HG03442 (cell line): ENCODE data around the gene RGS2.
A peak's percentile ranks its signal among the peaks of the same experiment; 100 is the strongest.

Experiments
- ATAC-seq: cut with Tn5 transposase; IDR thresholded peaks from one replicate; pipeline ENCODE4 v1.9.1; 2021; ENCODE audit warnings: mild to moderate bottlenecking, moderate library complexity; ENCODE audit not compliant: unreplicated experiment

The RGS2 gene

GRCh38 chr1:192795916-192796618 lies 12.8 kb upstream of the RGS2 start:
- ATAC-seq: no peak

- no peak for ATAC-seq
These were observed 11.7 kb upstream of the RGS2 start for GRCh38 chr1:192797143-192797542.

DNA sequence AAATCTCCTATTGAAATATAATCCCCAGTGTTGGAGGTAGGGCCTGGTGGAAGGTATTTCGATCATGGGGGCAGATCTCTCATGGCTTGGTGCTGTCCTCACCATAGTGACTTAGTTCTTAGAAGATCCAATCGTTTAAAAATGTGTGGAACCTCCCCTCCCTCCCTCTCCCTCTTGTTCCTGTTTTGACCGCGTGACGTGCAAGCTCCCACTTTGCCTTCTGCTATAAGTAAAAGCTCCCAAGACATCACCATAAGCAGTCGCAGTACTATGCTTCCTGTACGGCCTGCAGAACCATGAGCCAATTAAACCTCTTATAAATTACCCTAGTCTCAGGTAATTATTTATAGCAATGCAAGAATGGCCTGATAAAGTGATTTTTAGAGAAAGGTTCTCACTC lies 10.9 kb upstream of the RGS2 start:
- no peak for ATAC-seq

- no peak for ATAC-seq
These were observed 7.4 kb upstream of the RGS2 start for GRCh38 chr1:192801451-192801850.

- ATAC-seq: no peak
These were observed 6.4 kb upstream of the RGS2 start for GRCh38 chr1:192802406-192802805.

GRCh38 chr1:192803501-192803900 lies 5.3 kb upstream of the RGS2 start:
- ATAC-seq: no peak

DNA sequence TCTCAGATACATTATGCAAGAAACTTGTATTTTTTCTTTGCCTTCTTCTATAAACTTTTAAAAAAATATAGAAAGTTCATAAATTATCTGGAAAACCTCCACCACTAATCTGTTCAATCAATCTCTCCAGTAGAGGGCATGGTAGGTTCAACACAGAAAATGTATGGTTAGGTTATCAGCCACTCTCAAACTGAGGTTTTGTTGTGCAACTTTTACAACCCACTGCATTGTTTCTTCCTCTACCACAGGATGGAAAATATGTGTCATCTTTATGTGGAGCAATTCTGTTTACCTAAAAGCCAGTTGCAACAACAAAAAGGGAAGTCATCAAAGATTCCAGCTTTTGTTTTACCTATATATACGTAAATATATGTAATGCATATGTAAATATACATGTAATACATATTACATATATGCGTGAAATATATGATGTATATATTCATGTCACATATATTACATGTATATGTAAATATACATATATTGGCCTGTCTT lies 3.0 kb upstream of the RGS2 start:
- ATAC-seq: peak; percentile 35

DNA sequence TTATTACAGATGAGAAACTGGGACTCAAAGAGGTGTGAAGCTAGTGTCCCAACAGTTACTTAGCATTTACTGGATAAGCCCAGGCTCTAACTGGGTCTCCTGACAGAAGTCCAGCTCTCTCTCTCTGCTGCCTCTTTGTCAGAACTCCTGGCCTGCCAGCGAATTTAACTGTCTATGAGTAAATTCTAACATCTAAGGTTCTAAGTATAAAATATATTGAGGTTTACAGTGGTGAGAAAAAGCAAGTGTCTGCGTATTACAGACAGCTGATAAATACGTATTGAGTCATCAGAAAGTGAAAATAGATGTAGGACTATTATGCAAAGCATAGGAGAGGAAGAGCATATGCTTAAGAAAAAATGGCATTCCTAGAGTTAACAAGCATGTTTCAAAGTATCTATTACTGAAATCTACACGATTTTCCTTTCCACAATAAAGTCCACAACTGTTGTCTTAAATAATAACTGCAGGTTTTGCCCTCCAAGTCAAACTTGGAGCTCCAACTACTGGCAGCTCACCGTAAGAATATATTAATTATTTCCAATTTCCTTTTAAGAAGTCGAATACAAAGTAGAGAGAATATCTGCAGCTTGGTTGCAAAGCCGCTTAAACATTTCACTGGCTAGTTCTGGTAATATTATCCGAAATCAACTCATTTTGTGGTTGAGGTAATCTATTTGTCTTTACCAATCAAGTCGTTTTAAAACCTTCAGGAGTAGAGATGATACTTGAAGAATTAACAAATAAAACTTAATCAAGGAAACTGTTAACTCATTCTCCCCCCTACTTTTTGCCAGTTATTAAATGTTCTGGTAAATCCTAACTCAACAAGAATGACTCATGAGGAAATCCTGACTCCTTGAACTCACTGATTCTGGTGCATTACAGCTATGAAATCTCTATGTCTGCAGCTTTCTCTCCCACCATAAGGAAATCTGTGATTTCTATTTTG lies 1.4 kb upstream of the RGS2 start:
- peak; percentile 37 for ATAC-seq

DNA sequence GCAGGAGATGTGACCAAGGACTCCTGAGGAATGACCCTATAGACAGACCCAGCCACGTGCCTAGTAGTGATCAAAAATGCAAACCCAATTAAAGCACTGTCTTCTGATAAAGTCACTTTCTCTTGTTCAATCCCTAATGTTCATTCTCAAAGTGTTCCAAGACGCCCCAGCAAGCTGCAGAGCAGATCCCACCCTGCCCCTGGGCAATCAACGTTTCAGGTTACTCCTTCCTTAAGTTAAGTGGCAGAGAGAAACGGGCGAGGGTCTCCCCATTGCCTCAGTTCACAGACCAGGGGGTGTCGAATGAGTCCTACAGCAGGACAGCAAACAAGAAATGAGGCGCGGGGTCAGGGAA lies 699 bp upstream of the RGS2 start:
- ATAC-seq: no peak

- peak; percentile 1 for ATAC-seq
These were observed 741 bp downstream of the RGS2 start for GRCh38 chr1:192809307-192810252.

GRCh38 chr1:192810253-192810880 lies 1.5 kb downstream of the RGS2 start:
- no peak for ATAC-seq

DNA sequence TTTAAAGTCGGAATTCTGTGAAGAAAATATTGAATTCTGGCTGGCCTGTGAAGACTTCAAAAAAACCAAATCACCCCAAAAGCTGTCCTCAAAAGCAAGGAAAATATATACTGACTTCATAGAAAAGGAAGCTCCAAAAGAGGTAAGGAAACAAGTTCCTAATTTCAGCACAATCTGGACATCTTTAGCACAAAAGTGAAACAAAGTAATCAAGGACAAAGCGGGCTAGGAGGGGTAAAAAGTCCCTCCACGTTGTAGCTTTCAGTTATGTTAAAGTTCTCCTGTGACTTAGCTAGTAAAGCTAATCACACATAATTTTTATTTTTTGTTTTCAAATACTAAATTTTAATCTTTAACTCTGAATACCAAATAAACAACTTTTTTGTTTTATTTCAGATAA lies 2.2 kb downstream of the RGS2 start:
- ATAC-seq: no peak

GRCh38 chr1:192811594-192812239 lies 2.9 kb downstream of the RGS2 start:
- no peak for ATAC-seq

DNA sequence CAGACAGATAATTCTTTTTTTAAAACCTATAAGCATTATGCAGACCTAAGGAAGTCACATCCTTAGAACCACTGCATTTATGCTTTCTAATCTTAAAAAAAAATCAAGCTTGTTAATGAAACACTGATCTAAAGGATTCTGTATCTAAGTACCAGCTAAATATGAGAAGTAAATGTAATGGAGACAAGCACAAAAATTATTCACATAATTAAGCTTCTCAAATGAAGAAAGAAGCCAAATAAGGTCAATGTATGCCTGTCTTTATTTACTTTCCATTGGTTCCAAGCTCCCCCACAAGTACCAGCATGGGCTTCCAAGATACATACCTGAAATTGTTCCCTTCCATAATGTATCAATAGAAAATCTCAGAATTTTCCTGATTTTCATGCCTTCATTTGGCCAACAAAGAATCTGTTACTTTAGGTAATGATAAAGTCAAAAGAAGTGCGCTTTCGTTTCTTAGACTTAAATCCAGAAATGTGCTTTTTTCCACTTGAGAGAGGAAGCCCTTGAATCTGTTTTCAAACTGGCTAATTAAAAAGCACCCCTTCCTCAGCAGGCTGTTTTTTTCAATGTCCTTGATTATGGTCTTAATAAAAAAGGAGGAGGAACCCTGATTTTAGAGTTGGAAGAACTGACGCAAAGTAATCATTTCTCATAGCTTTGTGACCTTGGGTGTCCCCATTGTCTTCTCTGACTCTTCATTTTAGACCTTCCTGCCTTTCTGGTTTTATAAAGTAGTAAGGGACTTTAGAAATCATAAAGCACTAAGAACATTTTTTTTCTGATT lies 3.8 kb downstream of the RGS2 start:
- ATAC-seq: no peak

- ATAC-seq: no peak
These were observed 6.0 kb downstream of the RGS2 start for GRCh38 chr1:192814805-192815204.

- ATAC-seq: no peak
These were observed 8.4 kb downstream of the RGS2 start for GRCh38 chr1:192817246-192817645.

DNA sequence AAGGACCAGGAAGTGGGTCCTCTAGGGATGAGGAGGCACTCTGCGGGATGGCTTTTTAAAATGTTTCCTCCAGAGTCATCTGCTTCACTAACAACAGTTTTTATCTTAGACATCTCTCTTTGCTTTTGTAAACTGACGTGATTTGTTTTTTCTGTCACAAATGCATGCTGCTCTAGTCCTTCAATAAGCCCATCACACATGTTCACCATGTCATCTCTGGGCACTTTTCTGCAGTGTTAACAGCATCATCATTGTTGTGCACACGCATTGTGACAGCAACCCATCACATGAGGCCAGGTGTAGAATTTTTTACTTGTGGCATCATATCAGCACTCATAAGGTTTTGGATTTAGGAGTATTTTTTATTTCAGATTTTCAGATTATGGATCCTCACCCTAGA lies 12.5 kb downstream of the RGS2 start:
- no peak for ATAC-seq

- no peak for ATAC-seq
These were observed 15.7 kb downstream of the RGS2 start for GRCh38 chr1:192824511-192824910.
